Esophagus (tissue), 2 donors: ENCODE measurements around the gene GUCD1. TPM values are rescaled to one million over a fixed set of nuclear protein-coding genes. Genes with fewer than 3 reads are reported as not detected.
"Not testable (repeated sequence)": the region's sequence is repeated elsewhere in the genome, so short reads cannot be mapped to it uniquely, and the experiment has no call there.

Source experiments
- H3K27ac ChIP-seq, 2 donors: one replicate each; pipeline ENCODE4 v1.5.1; 2013; ENCODE audit warnings: low read depth in 2 of 2, mild to moderate bottlenecking in 2 of 2, inconsistent platforms in 1 of 2, low read length in 1 of 2, moderate library complexity in 1 of 2
- H3K27me3 ChIP-seq, 2 donors: one replicate each; pipeline ENCODE4 v1.6.1; 2013; ENCODE audit warnings: low read length in 2 of 2, control low read depth in 1 of 2, mild to moderate bottlenecking in 1 of 2; ENCODE audit not compliant: insufficient read depth in 2 of 2, control insufficient read depth in 1 of 2
- H3K36me3 ChIP-seq, 2 donors: one replicate each; pipeline ENCODE4 v1.6.1; 2013; ENCODE audit warnings: low read length in 1 of 2; ENCODE audit not compliant: control insufficient read depth in 2 of 2, insufficient read depth in 2 of 2
- H3K4me1 ChIP-seq, 2 donors: one replicate each; pipeline ENCODE4 v1.6.1; 2013; ENCODE audit warnings: low read length in 1 of 2; ENCODE audit not compliant: control insufficient read depth in 2 of 2, insufficient read depth in 2 of 2
- H3K4me3 ChIP-seq, 2 donors: one replicate each; pipeline ENCODE4 v1.5.1; 2013; ENCODE audit warnings: low read length in 2 of 2, mild to moderate bottlenecking in 2 of 2, low read depth in 1 of 2, moderate library complexity in 1 of 2
- H3K9me3 ChIP-seq, 2 donors: one replicate each; pipeline ENCODE4 v1.6.1; 2013; ENCODE audit warnings: mild to moderate bottlenecking in 2 of 2, low read depth in 1 of 2, low read length in 1 of 2, moderate library complexity in 1 of 2; ENCODE audit not compliant: control insufficient read depth in 2 of 2, insufficient read depth in 1 of 2
- WGBS, 2 donors: extraction: QIAGEN DNeasy Blood & Tissue Kit; methylation state at CpG; one replicate each; pipeline ENCODE4 v1.1.7; 2013; 5-methylcytosine and 5-hydroxymethylcytosine counted together
- polyA plus RNA-seq, 2 donors: library from polyadenylated mRNA; stranded (reverse); fragments of 200-250 nt; gene quantifications; one replicate each; pipeline ENCODE4 v1.2.3, GENCODE V29; 2013
- donor health status: healthy with polysubstance abuse.
- donor health status: Bipolar disorder and iron deficiency.

GUCD1 gene
- 10 to 100 TPM; 50.4 to 62.9 TPM for polyA plus RNA-seq

GRCh38 chr22:24554313-24555164, at the start of gene GUCD1:
TSS of gene GUCD1 (minus strand) at chr22:24555138. CDS start at chr22:24554991, 147 bp downstream.
- H3K27ac ChIP-seq, result peak within 1 kb of the TSS; percentile 97 to 99
- peaks cover 0 to 12% of the 10 kb centered on the region in 2 donors for H3K4me1 ChIP-seq
- peaks cover 6 to 15% of the 10 kb centered on the region in 2 donors for H3K36me3 ChIP-seq
- no peaks in the 10 kb centered on the region for H3K9me3 ChIP-seq
- no peaks in the 10 kb centered on the region for H3K27me3 ChIP-seq
- WGBS, 2 donors, result 0% methylated on average over 56 to 64 of the region's 64 CpGs
- peak within 1 kb of the TSS; percentile 88 for H3K4me3 ChIP-seq

- not testable (repeated sequence) for H3K36me3 ChIP-seq, H3K4me1 ChIP-seq, H3K27me3 ChIP-seq, H3K9me3 ChIP-seq, H3K27ac ChIP-seq, H3K4me3 ChIP-seq
- WGBS, 2 donors, result 18 to 28% methylated on average over 17 to 18 of the region's 18 CpGs
Observed at GRCh38 chr22:24603770-24604629, 49.1 kb upstream of the GUCD1 start.

- not testable (repeated sequence) for H3K27ac ChIP-seq, H3K4me3 ChIP-seq
Observed at GRCh38 chr22:24602847-24603769, 48.2 kb upstream of the GUCD1 start, which contains the start of gene GGT1. TSS of gene GGT1 (plus strand) at chr22:24603193. CDS start at chr22:24611082, 7,889 bp downstream.

GRCh38 chr22:24602105-24602749, 47.3 kb upstream of the GUCD1 start:
- H3K9me3 ChIP-seq, H3K4me3 ChIP-seq, H3K27me3 ChIP-seq, H3K27ac ChIP-seq, H3K4me1 ChIP-seq, H3K36me3 ChIP-seq: not testable (repeated sequence)
- WGBS, 2 donors, result 87 to 90% methylated on average over 11 of the region's 11 CpGs

More at GRCh38 chr22:24602847-24603769, 48.2 kb upstream of the GUCD1 start, which contains the start of gene GGT1:
- WGBS, 2 donors, result 56 to 58% methylated on average over 20 to 22 of the region's 22 CpGs
- not testable (repeated sequence) for H3K4me1 ChIP-seq, H3K36me3 ChIP-seq, H3K27me3 ChIP-seq, H3K9me3 ChIP-seq

GRCh38 chr22:24601217-24602104, 46.5 kb upstream of the GUCD1 start:
- no peak overlapping the region for H3K4me3 ChIP-seq
- no peaks in the 10 kb centered on the region for H3K27me3 ChIP-seq
- H3K27ac ChIP-seq, result no peak overlapping the region
- WGBS, 2 donors, result 60 to 62% methylated on average over 12 of the region's 12 CpGs
- H3K36me3 ChIP-seq, result no peaks in the 10 kb centered on the region
- no peaks in the 10 kb centered on the region for H3K9me3 ChIP-seq
- H3K4me1 ChIP-seq, result peaks cover 0 to 5% of the 10 kb centered on the region in 2 donors

GRCh38 chr22:24599958-24600715, 45.2 kb upstream of the GUCD1 start:
- H3K4me1 ChIP-seq, H3K27me3 ChIP-seq, H3K9me3 ChIP-seq, H3K27ac ChIP-seq, H3K36me3 ChIP-seq, H3K4me3 ChIP-seq: not testable (repeated sequence)
- 63 to 67% methylated on average over 3 of the region's 3 CpGs for WGBS, 2 donors

GRCh38 chr22:24599514-24599913, 44.6 kb upstream of the GUCD1 start:
- WGBS, 2 donors, result 48 to 67% methylated on average over 8 of the region's 8 CpGs
- Histone ChIP-seq H3K36me3 (no peaks in the 10 kb centered on the region), H3K27ac (no peak overlapping the region), H3K27me3 (no peaks in the 10 kb centered on the region), H3K9me3 (no peaks in the 10 kb centered on the region), H3K4me1 (peaks cover 0 to 6% of the 10 kb centered on the region in 2 donors), H3K4me3 (no peak overlapping the region)

- not testable (repeated sequence) for H3K9me3 ChIP-seq, H3K27ac ChIP-seq, H3K4me3 ChIP-seq, H3K27me3 ChIP-seq, H3K36me3 ChIP-seq
- H3K4me1 ChIP-seq, result peaks cover 0 to 17% of the 10 kb centered on the region in 2 donors
- WGBS, 2 donors, result 84 to 91% methylated on average over 9 of the region's 9 CpGs
Observed at GRCh38 chr22:24597076-24597475, 42.1 kb upstream of the GUCD1 start.
